DND-41 (cell line): ENCODE data around the gene SNX9.
A peak's percentile ranks its signal among the peaks of the same experiment; 100 is the strongest.

Experiments used
- ATAC-seq: fragments of 200-7000 bp; cut with Tn5 transposase; 3 replicates; pipeline ENCODE4 v1.9.1; 2021; ENCODE audit warnings: low read depth; ENCODE audit not compliant: insufficient read depth
- DNase-seq: peaks from one replicate; pipeline ENCODE4 v3.0.0-alpha.2; 2020
- H2AFZ ChIP-seq: 2 replicates; pipeline ENCODE4 v1.6.0; 2012; ENCODE audit warnings: low read depth, low read length
- H3K27ac ChIP-seq: 2 replicates; pipeline ENCODE4 v1.5.1; 2012; ENCODE audit warnings: low read length, inconsistent platforms
- H3K27me3 ChIP-seq: fragments of 200-600 bp; sonication (generic); 2 replicates; pipeline ENCODE4 v1.6.0; 2012; ENCODE audit warnings: low read length, mild to moderate bottlenecking, inconsistent platforms; ENCODE audit not compliant: insufficient read depth, poor library complexity
- H3K36me3 ChIP-seq: 2 replicates; pipeline ENCODE4 v1.5.1; 2012; ENCODE audit warnings: low read length, inconsistent platforms; ENCODE audit not compliant: insufficient read depth
- H3K4me1 ChIP-seq: 2 replicates; pipeline ENCODE4 v1.5.1; 2012; ENCODE audit warnings: mild to moderate bottlenecking, low read length; ENCODE audit not compliant: insufficient read depth
- H3K4me2 ChIP-seq: 2 replicates; pipeline ENCODE4 v1.6.0; 2012; ENCODE audit warnings: mild to moderate bottlenecking, moderate library complexity, low read length, inconsistent platforms; ENCODE audit not compliant: insufficient read depth
- H3K4me3 ChIP-seq, 2 experiments: fragments of 200-600 bp in 1 of 2; shearing (Covaris generic) in 1 of 2; 2 replicates each; pipeline ENCODE4 v1.5.1; 2012 to 2016; ENCODE audit warnings: inconsistent platforms in 2 of 2, low read length in 2 of 2, mild to moderate bottlenecking in 2 of 2, low read depth in 1 of 2, moderate library complexity in 1 of 2
- H3K79me2 ChIP-seq: 2 replicates; pipeline ENCODE4 v1.6.0; 2012; ENCODE audit warnings: low read length, inconsistent platforms; ENCODE audit not compliant: insufficient read depth
- H3K9ac ChIP-seq: 2 replicates; pipeline ENCODE4 v1.6.0; 2012; ENCODE audit warnings: low read depth, mild to moderate bottlenecking, inconsistent platforms, low read length, moderate library complexity
- H3K9me3 ChIP-seq: 2 replicates; pipeline ENCODE4 v1.5.1; 2012; ENCODE audit warnings: low read length, moderate library complexity, mild to moderate bottlenecking, inconsistent platforms; ENCODE audit not compliant: insufficient read depth, severe bottlenecking
- H4K20me1 ChIP-seq: 2 replicates; pipeline ENCODE4 v1.6.0; 2012; ENCODE audit warnings: low read length; ENCODE audit not compliant: insufficient read depth
- CTCF ChIP-seq: IDR thresholded peaks from 2 replicates; pipeline ENCODE4 v1.5.1; 2012; ENCODE audit warnings: borderline replicate concordance, low read length, moderate library complexity, mild to moderate bottlenecking; ENCODE audit not compliant: poor library complexity, severe bottlenecking; ENCODE audit errors: extremely low read depth
- EZH2 ChIP-seq: IDR thresholded peaks from 3 replicates; pipeline ENCODE4 v1.6.1; 2012; ENCODE audit warnings: borderline replicate concordance, low read depth, mild to moderate bottlenecking, moderate library complexity, low read length, inconsistent platforms; ENCODE audit not compliant: severe bottlenecking

Gene SNX9

GRCh38 chr6:157981395-157982101 lies 158.5 kb downstream of the SNX9 start, which contains the start of gene SYNJ2:
Gene SYNJ2, plus strand, starts transcription at chr6:157981863. Its CDS starts 99 bp downstream, at chr6:157981962.
- peaks cover 21% of the 10 kb centered on the region; the same call in 1 of the 2 replicates for H4K20me1 ChIP-seq
- H3K79me2 ChIP-seq, result peaks cover 42% of the 10 kb centered on the region
- H3K4me1 ChIP-seq, result peaks cover 38% of the 10 kb centered on the region
- no peaks in the 10 kb centered on the region for H3K27me3 ChIP-seq
- peak within 1 kb of the TSS; percentile 68 for H3K27ac ChIP-seq
- H3K9ac ChIP-seq, result peak within 1 kb of the TSS; percentile 94
- TF ChIP-seq EZH2, result no peak
- peak; percentile 56 for TF ChIP-seq CTCF
- DNase-seq (peak; percentile 84), ATAC-seq (peak; percentile 84)
- peak within 1 kb of the TSS; percentile 86 for H2AFZ ChIP-seq
- peak within 1 kb of the TSS; percentile 81 to 87 for H3K4me3 ChIP-seq
- H3K9me3 ChIP-seq, result no peaks in the 10 kb centered on the region
- no peaks in the 10 kb centered on the region for H3K36me3 ChIP-seq
- peak within 1 kb of the TSS; percentile 88 for H3K4me2 ChIP-seq

- Histone ChIP-seq H3K4me2 (peak overlapping the region; percentile 88), H4K20me1 (peaks cover 21% of the 10 kb centered on the region; the same call in 1 of the 2 replicates), H3K79me2 (peaks cover 45% of the 10 kb centered on the region), H2AFZ (peak overlapping the region; percentile 86), H3K9me3 (no peaks in the 10 kb centered on the region), H3K36me3 (no peaks in the 10 kb centered on the region), H3K27me3 (no peaks in the 10 kb centered on the region), H3K9ac (peak overlapping the region; percentile 94), H3K4me3 (peak overlapping the region; percentile 81 to 87), H3K4me1 (peaks cover 38% of the 10 kb centered on the region), H3K27ac (peak overlapping the region; percentile 68)
- ATAC-seq, result peak; percentile 36
- DNase-seq, result peak; percentile 41
- TF ChIP-seq EZH2 (no peak), CTCF (no peak)
Observed at GRCh38 chr6:157982102-157982562, 159.1 kb downstream of the SNX9 start.

GRCh38 chr6:157982563-157983405 lies 159.7 kb downstream of the SNX9 start:
- Histone ChIP-seq H4K20me1 (peaks cover 23% of the 10 kb centered on the region; the same call in 1 of the 2 replicates), H3K79me2 (peaks cover 49% of the 10 kb centered on the region), H3K9me3 (no peaks in the 10 kb centered on the region), H3K4me3 (peak overlapping the region; percentile 81 to 87), H3K27ac (peak overlapping the region; percentile 68), H3K4me1 (peaks cover 38% of the 10 kb centered on the region), H3K4me2 (peak overlapping the region; percentile 88), H2AFZ (peak overlapping the region; percentile 86), H3K9ac (peak overlapping the region; percentile 94), H3K27me3 (no peaks in the 10 kb centered on the region), H3K36me3 (no peaks in the 10 kb centered on the region)
- no peak for ATAC-seq
- no peak for DNase-seq
- TF ChIP-seq EZH2 (no peak), CTCF (no peak)
